GM12878 (cell line): ENCODE measurements around the gene HSP90AB1. TPM values are rescaled to one million over a fixed set of nuclear protein-coding genes. Genes with fewer than 3 reads are reported as not detected.

Experiments used
- CBX3 ChIP-seq: fragments of 200-600 bp; sonication (generic); IDR thresholded peaks from 2 replicates; pipeline ENCODE4 v1.6.1; 2016; ENCODE audit warnings: low read depth, borderline replicate concordance
- JUND ChIP-seq: IDR thresholded peaks from 2 replicates; pipeline ENCODE4 v1.6.1; 2012; ENCODE audit warnings: low read depth, mild to moderate bottlenecking, low read length, improper control_type of control experiment, moderate library complexity
- MEF2B ChIP-seq: fragments of 450-650 bp; IDR thresholded peaks from 2 replicates; pipeline ENCODE4 v1.6.1; 2018; ENCODE audit warnings: mild to moderate bottlenecking, moderate library complexity; ENCODE audit not compliant: partially characterized antibody, poor library complexity, severe bottlenecking
- MYB ChIP-seq: fragments of 150-350 bp; IDR thresholded peaks from 2 replicates; pipeline ENCODE4 v1.6.1; 2014; ENCODE audit warnings: mild to moderate bottlenecking, low read depth, low read length, borderline replicate concordance
- TBL1XR1 ChIP-seq: IDR thresholded peaks from 2 replicates; pipeline ENCODE4 v1.6.1; 2012; ENCODE audit warnings: low read depth, low read length, improper control_type of control experiment
- polyA plus RNA-seq, 11 experiments: library from polyadenylated mRNA; depleted of rRNA in 4 of 11; unstranded in 6 of 11; stranded (reverse) in 5 of 11; fragments of >200 nt; fragmentation: Nextera tagmentation in 4 of 11; fragmentation: Illumina TruSeq in 1 of 11; extraction: Ambion mirVana in 4 of 11; extraction: Trizol in 1 of 11; gene quantifications; 1 replicate in 1 of 11; 2 replicates in 10 of 11; pipeline versions ENCODE4 v1.2.1 to v1.2.3, GENCODE V29; 2011 to 2016; ENCODE audit warnings: inconsistent platforms in 2 of 11, missing spikeins in 2 of 11, low read depth in 1 of 11
- total RNA-seq, 4 experiments: library from RNA; depleted of rRNA in 3 of 4; stranded (reverse); fragments of >200 nt in 3 of 4; fragmentation: Illumina TruSeq in 1 of 4; extraction: Trizol in 1 of 4; gene quantifications; 2 replicates each; pipeline versions ENCODE4 v1.2.1 to v1.2.3, GENCODE V29; 2013 to 2021
- TF ChIP-seq, protein P1 (sequence below): IDR thresholded peaks from 2 replicates; pipeline ENCODE4 v1.6.1; 2011; ENCODE audit warnings: borderline replicate concordance, low read depth, mild to moderate bottlenecking, moderate library complexity, low read length; ENCODE audit not compliant: insufficient read depth, poor library complexity, severe bottlenecking
- TF ChIP-seq, protein P2 (sequence below): IDR thresholded peaks from 2 replicates; pipeline ENCODE4 v1.6.1; 2012; ENCODE audit warnings: low read depth, low read length, improper control_type of control experiment

Gene HSP90AB1
- total and polyA plus RNA-seq, 10 of the 15 experiments (the other 5 are each of a cell fraction or from before 2014, with no cell fraction given) = 988 to 1,682 (median 1,146) TPM

- TF ChIP-seq, protein P1, sequence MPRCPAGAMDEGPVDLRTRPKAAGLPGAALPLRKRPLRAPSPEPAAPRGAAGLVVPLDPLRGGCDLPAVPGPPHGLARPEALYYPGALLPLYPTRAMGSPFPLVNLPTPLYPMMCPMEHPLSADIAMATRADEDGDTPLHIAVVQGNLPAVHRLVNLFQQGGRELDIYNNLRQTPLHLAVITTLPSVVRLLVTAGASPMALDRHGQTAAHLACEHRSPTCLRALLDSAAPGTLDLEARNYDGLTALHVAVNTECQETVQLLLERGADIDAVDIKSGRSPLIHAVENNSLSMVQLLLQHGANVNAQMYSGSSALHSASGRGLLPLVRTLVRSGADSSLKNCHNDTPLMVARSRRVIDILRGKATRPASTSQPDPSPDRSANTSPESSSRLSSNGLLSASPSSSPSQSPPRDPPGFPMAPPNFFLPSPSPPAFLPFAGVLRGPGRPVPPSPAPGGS = no peak
- TF ChIP-seq MYB (no peak), CBX3 (no peak), MEF2B (no peak), TBL1XR1 (no peak), JUND (no peak)
- TF ChIP-seq, protein P2, sequence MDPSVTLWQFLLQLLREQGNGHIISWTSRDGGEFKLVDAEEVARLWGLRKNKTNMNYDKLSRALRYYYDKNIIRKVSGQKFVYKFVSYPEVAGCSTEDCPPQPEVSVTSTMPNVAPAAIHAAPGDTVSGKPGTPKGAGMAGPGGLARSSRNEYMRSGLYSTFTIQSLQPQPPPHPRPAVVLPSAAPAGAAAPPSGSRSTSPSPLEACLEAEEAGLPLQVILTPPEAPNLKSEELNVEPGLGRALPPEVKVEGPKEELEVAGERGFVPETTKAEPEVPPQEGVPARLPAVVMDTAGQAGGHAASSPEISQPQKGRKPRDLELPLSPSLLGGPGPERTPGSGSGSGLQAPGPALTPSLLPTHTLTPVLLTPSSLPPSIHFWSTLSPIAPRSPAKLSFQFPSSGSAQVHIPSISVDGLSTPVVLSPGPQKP = no peak
- TF ChIP-seq, all 136 proteins: peak for 20
These were observed 23.4 kb upstream of the HSP90AB1 start, which contains the start of gene SLC29A1 (continued) for GRCh38 chr6:44223319-44224028.
